ENCODE data around the gene ITPK1.

The ITPK1 gene

GRCh38 chr14:92938890-92939671 lies 176.6 kb downstream of the ITPK1 start:
- no peak overlapping the region for H3K4me2 ChIP-seq (ENCODE audit: insufficient read depth, low read length)
- H4K20me1 ChIP-seq (ENCODE audit: insufficient read depth, low read length) = peaks cover 8% of the 10 kb centered on the region; the same call in 1 of the 2 replicates
- H3K27ac ChIP-seq (ENCODE audit: low read length) = no peak overlapping the region
- no peak overlapping the region for H2AFZ ChIP-seq (ENCODE audit: low read depth, low read length)
- ATAC-seq (ENCODE audit: insufficient read depth, low read depth) = no peak
- no peak overlapping the region for H3K4me3 ChIP-seq (ENCODE audit: low read depth in 1 of 2, low read length in 2 of 2)
- H3K36me3 ChIP-seq (ENCODE audit: insufficient read depth, low read length) = peaks cover 37% of the 10 kb centered on the region
- DNase-seq = no peak
- TF ChIP-seq CTCF (IDR thresholded peaks at IDR 0.05; ENCODE audit: borderline replicate concordance, extremely low read depth, low read length, poor library complexity, severe bottlenecking) = no peak
- no peak for TF ChIP-seq EZH2 (IDR thresholded peaks at IDR 0.05; ENCODE audit: borderline replicate concordance, low read depth, low read length, severe bottlenecking)
- no peak overlapping the region for H3K9ac ChIP-seq (ENCODE audit: low read depth, low read length)
- no peaks in the 10 kb centered on the region for H3K79me2 ChIP-seq (ENCODE audit: insufficient read depth, low read length)
- no peaks in the 10 kb centered on the region for H3K4me1 ChIP-seq (ENCODE audit: insufficient read depth, low read length)
- H3K27me3 ChIP-seq (ENCODE audit: insufficient read depth, low read length, poor library complexity) = no peaks in the 10 kb centered on the region
- H3K9me3 ChIP-seq (ENCODE audit: insufficient read depth, low read length, severe bottlenecking) = no peaks in the 10 kb centered on the region

GRCh38 chr14:92938235-92938875 lies 177.4 kb downstream of the ITPK1 start:
- Histone ChIP-seq H3K4me3 (ENCODE audit: low read depth in 1 of 2, low read length in 2 of 2) (no peak overlapping the region), H3K9ac (ENCODE audit: low read depth, low read length) (no peak overlapping the region), H3K4me1 (ENCODE audit: insufficient read depth, low read length) (no peaks in the 10 kb centered on the region), H3K4me2 (ENCODE audit: insufficient read depth, low read length) (no peak overlapping the region), H3K27ac (ENCODE audit: low read length) (no peak overlapping the region), H3K36me3 (ENCODE audit: insufficient read depth, low read length) (peaks cover 37% of the 10 kb centered on the region), H2AFZ (ENCODE audit: low read depth, low read length) (no peak overlapping the region), H3K27me3 (ENCODE audit: insufficient read depth, low read length, poor library complexity) (no peaks in the 10 kb centered on the region), H4K20me1 (ENCODE audit: insufficient read depth, low read length) (peaks cover 9% of the 10 kb centered on the region; the same call in 1 of the 2 replicates), H3K79me2 (ENCODE audit: insufficient read depth, low read length) (no peaks in the 10 kb centered on the region), H3K9me3 (ENCODE audit: insufficient read depth, low read length, severe bottlenecking) (no peaks in the 10 kb centered on the region)
- DNase-seq (no peak), ATAC-seq (ENCODE audit: insufficient read depth, low read depth) (no peak)
- TF ChIP-seq CTCF (IDR thresholded peaks at IDR 0.05; ENCODE audit: borderline replicate concordance, extremely low read depth, low read length, poor library complexity, severe bottlenecking) (no peak), EZH2 (IDR thresholded peaks at IDR 0.05; ENCODE audit: borderline replicate concordance, low read depth, low read length, severe bottlenecking) (no peak)

GRCh38 chr14:92937051-92937937 lies 178.4 kb downstream of the ITPK1 start:
- Histone ChIP-seq H3K4me2 (ENCODE audit: insufficient read depth, low read length) (no peak overlapping the region), H3K9me3 (ENCODE audit: insufficient read depth, low read length, severe bottlenecking) (no peaks in the 10 kb centered on the region), H3K4me3 (ENCODE audit: low read depth in 1 of 2, low read length in 2 of 2) (no peak overlapping the region), H3K4me1 (ENCODE audit: insufficient read depth, low read length) (no peaks in the 10 kb centered on the region), H3K9ac (ENCODE audit: low read depth, low read length) (no peak overlapping the region), H3K27me3 (ENCODE audit: insufficient read depth, low read length, poor library complexity) (no peaks in the 10 kb centered on the region), H3K36me3 (ENCODE audit: insufficient read depth, low read length) (peaks cover 32% of the 10 kb centered on the region), H3K27ac (ENCODE audit: low read length) (no peak overlapping the region), H4K20me1 (ENCODE audit: insufficient read depth, low read length) (peaks cover 9% of the 10 kb centered on the region; the same call in 1 of the 2 replicates), H3K79me2 (ENCODE audit: insufficient read depth, low read length) (no peaks in the 10 kb centered on the region), H2AFZ (ENCODE audit: low read depth, low read length) (no peak overlapping the region)
- ATAC-seq (ENCODE audit: insufficient read depth, low read depth) (no peak), DNase-seq (no peak)
- TF ChIP-seq CTCF (IDR thresholded peaks at IDR 0.05; ENCODE audit: borderline replicate concordance, extremely low read depth, low read length, poor library complexity, severe bottlenecking) = no peak
- no peak for TF ChIP-seq EZH2 (IDR thresholded peaks at IDR 0.05; ENCODE audit: borderline replicate concordance, low read depth, low read length, severe bottlenecking)

Data from DND-41 (cell line).